ENCODE measurements around the gene GPS1. TPM values are rescaled to one million over a fixed set of nuclear protein-coding genes. Genes with fewer than 3 reads are reported as not detected.

GPS1 gene
- total RNA-seq, 1 donor: 93.7 TPM

GRCh38 chr17:82065193-82065637 lies 13.5 kb downstream of the GPS1 start:
- Histone ChIP-seq H2AFZ (ENCODE audit: low read length) (peak overlapping the region; percentile 15), H3K79me2 (ENCODE audit: insufficient read depth, low read length) (peaks cover 32% of the 10 kb centered on the region), H3K27ac (ENCODE audit: low read depth, low read length) (peak overlapping the region; percentile 63), H3K4me3 (ENCODE audit: insufficient read depth, low read length) (peak overlapping the region; percentile 88), H3K9me3 (ENCODE audit: low read depth, low read length) (no peaks in the 10 kb centered on the region), H3K27me3 (ENCODE audit: insufficient read depth, low read length) (no peaks in the 10 kb centered on the region), H3K4me2 (ENCODE audit: insufficient read depth, low read length) (peak overlapping the region; percentile 95), H4K20me1 (ENCODE audit: insufficient read depth, low read length) (peaks cover 7% of the 10 kb centered on the region), H3K4me1 (ENCODE audit: insufficient read depth, low read length) (peaks cover 17% of the 10 kb centered on the region), H3K36me3 (ENCODE audit: insufficient read depth, low read length) (peaks cover 29% of the 10 kb centered on the region)
- no peak for TF ChIP-seq CTCF (IDR thresholded peaks at IDR 0.05; ENCODE audit: extremely low read depth, low read depth, low read length)
- DNase-seq (ENCODE audit: insufficient read length, low spot score, missing footprints): peak; percentile 98

- no peaks in the 10 kb centered on the region for H3K27me3 ChIP-seq (ENCODE audit: insufficient read depth, low read length)
- peak within 1 kb of the TSS; percentile 71 for H3K27ac ChIP-seq (ENCODE audit: low read depth, low read length)
- H3K4me2 ChIP-seq (ENCODE audit: insufficient read depth, low read length): peak within 1 kb of the TSS; percentile 95
- peaks cover 7% of the 10 kb centered on the region for H4K20me1 ChIP-seq (ENCODE audit: insufficient read depth, low read length)
- H2AFZ ChIP-seq (ENCODE audit: low read length): peak within 1 kb of the TSS; percentile 98
- peaks cover 28% of the 10 kb centered on the region for H3K36me3 ChIP-seq (ENCODE audit: insufficient read depth, low read length)
- peaks cover 17% of the 10 kb centered on the region for H3K4me1 ChIP-seq (ENCODE audit: insufficient read depth, low read length)
- H3K4me3 ChIP-seq (ENCODE audit: insufficient read depth, low read length): peak within 1 kb of the TSS; percentile 88
- TF ChIP-seq CTCF (IDR thresholded peaks at IDR 0.05; ENCODE audit: extremely low read depth, low read depth, low read length): no peak
- peaks cover 32% of the 10 kb centered on the region for H3K79me2 ChIP-seq (ENCODE audit: insufficient read depth, low read length)
- peak; percentile 99 for DNase-seq (ENCODE audit: insufficient read length, low spot score, missing footprints)
- no peaks in the 10 kb centered on the region for H3K9me3 ChIP-seq (ENCODE audit: low read depth, low read length)
Observed at GRCh38 chr17:82065638-82066303, 14.1 kb downstream of the GPS1 start, which contains the start of gene DUS1L. Gene DUS1L, minus strand, starts transcription at chr17:82065804. Its CDS starts 745 bp downstream, at chr17:82065059.

- Histone ChIP-seq H3K27ac (ENCODE audit: low read depth, low read length) (no peak overlapping the region), H3K9me3 (ENCODE audit: low read depth, low read length) (no peaks in the 10 kb centered on the region), H3K79me2 (ENCODE audit: insufficient read depth, low read length) (peaks cover 8% of the 10 kb centered on the region)
Observed at GRCh38 chr17:82070611-82071010, 18.9 kb downstream of the GPS1 start.

More at GRCh38 chr17:82070611-82071010, 18.9 kb downstream of the GPS1 start:
- H3K36me3 ChIP-seq (ENCODE audit: insufficient read depth, low read length): no peaks in the 10 kb centered on the region
- TF ChIP-seq CTCF (IDR thresholded peaks at IDR 0.05; ENCODE audit: extremely low read depth, low read depth, low read length): no peak
- no peak for DNase-seq (ENCODE audit: insufficient read length, low spot score, missing footprints)
- H3K4me2 ChIP-seq (ENCODE audit: insufficient read depth, low read length): no peak overlapping the region
- peaks cover 7% of the 10 kb centered on the region for H3K4me1 ChIP-seq (ENCODE audit: insufficient read depth, low read length)
- no peaks in the 10 kb centered on the region for H3K27me3 ChIP-seq (ENCODE audit: insufficient read depth, low read length)
- no peak overlapping the region for H3K4me3 ChIP-seq (ENCODE audit: insufficient read depth, low read length)
- no peaks in the 10 kb centered on the region for H4K20me1 ChIP-seq (ENCODE audit: insufficient read depth, low read length)
- H2AFZ ChIP-seq (ENCODE audit: low read length): no peak overlapping the region

Measured in osteoblast (primary cell).